Left lung (tissue), 10 donors: ENCODE results near the gene SRRM3. TPM values are rescaled to one million over a fixed set of nuclear protein-coding genes. Genes with fewer than 3 reads are reported as not detected.

Experiments used
- ATAC-seq: fragments of 200-7000 bp; cut with Tn5 transposase; one replicate; pipeline ENCODE4 v1.9.1; 2020; ENCODE audit warnings: moderate library complexity
- DNase-seq, 4 donors: peaks; one replicate each; pipeline ENCODE4 v3.0.0-alpha.2; 2013 to 2020
- H3K27ac ChIP-seq, 2 donors: fragments of 200-600 bp; sonication (generic) in 1 of 2; one replicate each; pipeline versions ENCODE4 v1.5.0 to v1.8.0; 2020 to 2021
- H3K27me3 ChIP-seq, 2 donors: fragments of 200-600 bp; sonication (generic) in 1 of 2; one replicate each; pipeline versions ENCODE4 v1.5.0 to v1.8.0; 2020 to 2021
- H3K36me3 ChIP-seq, 2 donors: fragments of 200-600 bp; sonication (generic) in 1 of 2; one replicate each; pipeline versions ENCODE4 v1.5.0 to v1.8.0; 2020 to 2021
- H3K4me1 ChIP-seq, 2 donors: fragments of 200-600 bp; one replicate each; pipeline ENCODE4 v1.8.0; 2021
- H3K4me3 ChIP-seq, 2 donors: fragments of 200-600 bp; sonication (generic) in 1 of 2; one replicate each; pipeline versions ENCODE4 v1.5.0 to v1.8.0; 2020 to 2021; ENCODE audit warnings: mild to moderate bottlenecking in 1 of 2
- H3K9me3 ChIP-seq, 2 donors: fragments of 200-600 bp; sonication (generic) in 1 of 2; one replicate each; pipeline versions ENCODE4 v1.5.0 to v1.8.0; 2020 to 2021
- intact Hi-C, 2 donors: fragments of 100-400 bp; cut with DNase I; formaldehyde crosslinking; loops; one replicate each; pipeline versions ENCODE4 v1.11.2 to v1.14.2; 2022
- polyA plus RNA-seq, 6 donors: library from polyadenylated mRNA; unstranded; fragments of 120-200 nt; gene quantifications; one replicate each; pipeline ENCODE4 v1.2.1, GENCODE V29; 2013; ENCODE audit not compliant: insufficient read length in 6 of 6
- total RNA-seq, 2 donors: library from RNA; stranded (reverse); fragmentation: NEBNext Ultra II Directional; extraction: Animal tissue kit (Norgen Biotek cat#: 25700); gene quantifications; one replicate each; pipeline ENCODE4 v1.2.1, GENCODE V29; 2021
- TF ChIP-seq, protein P1 (sequence below), 2 donors: fragments of 200-600 bp; sonication (generic) in 1 of 2; IDR thresholded peaks; one replicate each; pipeline versions ENCODE4 v1.5.0 to v1.8.0; 2021; ENCODE audit warnings: antibody characterized with exemption in 2 of 2
- donor health status: DM: no; HTN: yes; CAD: no.
- donor health status: DM: no; HTN: no; CAD: no.

The SRRM3 gene
- total and polyA plus RNA-seq, 8 donors, result 0.27 to 2.0 (median 0.67) TPM

DNA sequence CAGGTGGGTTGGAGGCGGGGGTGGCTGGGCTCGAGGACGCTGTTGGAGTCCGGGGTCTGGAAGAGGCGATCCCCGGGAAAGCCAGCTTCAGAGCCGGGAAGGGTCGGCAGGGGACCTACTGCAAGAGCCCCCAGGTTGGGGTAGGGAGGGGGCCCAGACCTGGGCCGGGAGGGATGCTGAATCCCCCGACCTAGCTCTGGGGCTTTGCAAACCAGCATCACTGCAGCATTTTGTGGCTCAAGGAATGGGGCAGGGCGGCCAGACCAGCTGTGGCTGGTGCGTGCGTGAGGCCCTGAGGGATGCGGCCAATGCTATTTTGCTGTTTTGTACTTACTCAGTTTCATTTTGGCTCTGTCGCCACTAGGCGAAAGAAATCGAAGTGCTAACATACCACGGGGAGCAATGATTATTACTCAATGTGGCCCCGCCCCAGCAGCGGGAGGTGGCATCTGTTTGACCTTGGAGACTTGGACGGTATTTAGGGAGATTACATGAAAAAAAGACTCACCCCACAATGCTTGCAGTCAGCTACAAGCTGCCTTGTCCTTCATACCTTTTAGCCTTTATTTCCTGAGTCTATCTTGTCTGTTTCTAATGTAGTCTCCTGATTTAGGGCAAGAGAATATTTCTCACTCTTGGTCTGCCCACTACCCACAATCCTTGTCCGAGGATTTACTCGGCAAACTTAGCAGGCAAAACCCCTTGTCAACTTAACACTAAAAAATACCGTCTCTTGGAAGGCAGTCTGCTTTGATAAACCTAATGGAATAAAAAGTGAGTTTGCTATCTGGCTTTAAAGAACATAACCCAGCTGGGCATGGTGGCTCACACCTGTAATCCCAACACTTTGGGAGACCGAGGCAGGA lies 117.0 kb downstream of the SRRM3 start:
- intact Hi-C loops, result loop anchor here in 1 of 2 donors (10.0 kb wide), 1 partner anchor 144 kb away; no protein-coding TSS in a partner anchor
- ATAC-seq, result peak; percentile 49
- Histone ChIP-seq H3K9me3 (no peaks in the 10 kb centered on the region), H3K36me3 (peaks cover 0 to 15% of the 10 kb centered on the region in 2 donors), H3K27me3 (no peaks in the 10 kb centered on the region), H3K27ac (peak overlapping the region; percentile 86 to 91), H3K4me3 (peak overlapping the region; percentile 54), H3K4me1 (peaks cover 0 to 18% of the 10 kb centered on the region in 2 donors)
- DNase-seq, result peak in 3 of 4 donors; percentile 63 to 76 (median 66)
- TF ChIP-seq, protein P1, sequence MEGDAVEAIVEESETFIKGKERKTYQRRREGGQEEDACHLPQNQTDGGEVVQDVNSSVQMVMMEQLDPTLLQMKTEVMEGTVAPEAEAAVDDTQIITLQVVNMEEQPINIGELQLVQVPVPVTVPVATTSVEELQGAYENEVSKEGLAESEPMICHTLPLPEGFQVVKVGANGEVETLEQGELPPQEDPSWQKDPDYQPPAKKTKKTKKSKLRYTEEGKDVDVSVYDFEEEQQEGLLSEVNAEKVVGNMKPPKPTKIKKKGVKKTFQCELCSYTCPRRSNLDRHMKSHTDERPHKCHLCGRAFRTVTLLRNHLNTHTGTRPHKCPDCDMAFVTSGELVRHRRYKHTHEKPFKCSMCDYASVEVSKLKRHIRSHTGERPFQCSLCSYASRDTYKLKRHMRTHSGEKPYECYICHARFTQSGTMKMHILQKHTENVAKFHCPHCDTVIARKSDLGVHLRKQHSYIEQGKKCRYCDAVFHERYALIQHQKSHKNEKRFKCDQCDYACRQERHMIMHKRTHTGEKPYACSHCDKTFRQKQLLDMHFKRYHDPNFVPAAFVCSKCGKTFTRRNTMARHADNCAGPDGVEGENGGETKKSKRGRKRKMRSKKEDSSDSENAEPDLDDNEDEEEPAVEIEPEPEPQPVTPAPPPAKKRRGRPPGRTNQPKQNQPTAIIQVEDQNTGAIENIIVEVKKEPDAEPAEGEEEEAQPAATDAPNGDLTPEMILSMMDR (IDR thresholded peaks at IDR 0.05), result peak; percentile 27 to 34

DNA sequence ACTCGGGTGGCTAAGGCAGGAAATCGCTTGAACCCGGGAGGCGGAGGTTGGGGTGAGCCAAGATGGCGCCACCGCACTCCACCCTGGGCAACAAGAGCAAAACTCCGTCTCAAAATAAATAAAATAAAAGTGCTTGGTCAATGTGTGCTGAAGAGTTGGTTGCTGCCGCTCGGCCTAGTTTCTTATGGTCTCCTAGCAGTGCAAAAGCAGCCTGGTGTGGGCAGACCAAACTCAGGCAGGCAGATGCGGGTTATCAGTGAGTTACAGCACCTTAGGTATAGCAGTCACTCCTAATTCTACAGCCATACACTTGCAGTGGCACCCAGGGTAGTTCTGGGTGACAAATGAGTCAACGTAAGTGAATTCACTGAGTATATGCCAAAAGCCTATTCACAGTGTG lies 123.4 kb downstream of the SRRM3 start:
- Histone ChIP-seq H3K27me3 (no peaks in the 10 kb centered on the region), H3K4me1 (peaks cover 0 to 12% of the 10 kb centered on the region in 2 donors), H3K27ac (no peak overlapping the region), H3K4me3 (no peak overlapping the region), H3K36me3 (peaks cover 7 to 78% of the 10 kb centered on the region in 2 donors), H3K9me3 (no peaks in the 10 kb centered on the region)
- no peak for ATAC-seq
- peak in 1 of 4 donors; percentile 7 for DNase-seq
- intact Hi-C loops, result no loop called here
- TF ChIP-seq, protein P1 (IDR thresholded peaks at IDR 0.05), result no peak

DNA sequence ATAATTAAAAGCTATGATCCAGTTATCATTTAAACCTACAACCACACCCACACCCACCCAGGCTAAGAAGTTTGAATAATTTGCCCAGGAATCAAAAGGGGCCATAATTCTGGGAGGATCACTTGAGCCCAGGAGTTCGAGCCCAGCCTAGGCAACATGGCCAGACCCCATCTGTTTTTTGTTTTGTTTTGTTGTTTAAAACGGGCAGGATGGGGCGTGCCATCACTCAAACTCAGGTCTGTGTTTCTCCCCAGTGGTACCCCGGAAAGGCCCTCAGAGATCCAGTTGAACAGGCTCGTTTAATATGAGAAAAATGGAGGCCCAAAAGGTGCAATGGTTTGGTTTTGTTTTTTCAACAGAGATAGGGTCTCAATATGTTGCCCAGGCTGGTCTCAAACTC lies 124.1 kb downstream of the SRRM3 start:
- Histone ChIP-seq H3K36me3 (peaks cover 7 to 81% of the 10 kb centered on the region in 2 donors), H3K9me3 (no peaks in the 10 kb centered on the region), H3K4me3 (no peak overlapping the region), H3K27me3 (no peaks in the 10 kb centered on the region), H3K4me1 (peaks cover 0 to 18% of the 10 kb centered on the region in 2 donors), H3K27ac (no peak overlapping the region)
- TF ChIP-seq, protein P1 (IDR thresholded peaks at IDR 0.05), result no peak
- DNase-seq (peak in 1 of 4 donors; percentile 1), ATAC-seq (no peak)
- intact Hi-C loops, result no loop called here

DNA sequence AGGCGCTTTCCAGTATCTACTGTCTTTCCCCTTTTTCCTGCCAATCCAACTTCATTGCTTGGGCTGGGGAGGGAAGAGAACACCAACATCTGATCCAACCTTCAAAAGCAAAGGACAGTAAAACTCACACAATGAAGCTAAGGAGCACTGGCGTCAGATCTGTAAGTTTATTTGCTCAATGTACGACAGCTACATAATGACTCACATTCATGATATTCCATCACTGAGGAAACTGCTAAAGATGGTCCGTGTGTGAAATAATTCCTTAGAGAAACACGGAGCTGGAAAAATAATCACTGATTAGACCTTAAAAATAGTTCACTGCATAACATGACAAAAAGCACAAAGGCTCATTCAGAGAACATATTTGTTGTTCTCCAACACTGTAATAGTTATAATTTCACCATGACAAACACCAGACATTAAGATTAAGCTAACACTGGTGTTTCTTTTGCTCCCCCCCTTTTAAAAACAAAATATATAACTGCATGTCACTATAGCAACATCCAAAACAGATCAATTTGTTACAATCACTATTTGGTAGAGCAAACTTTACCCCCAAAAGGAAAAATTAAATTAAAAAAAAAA lies 125.0 kb downstream of the SRRM3 start:
- DNase-seq (no peak), ATAC-seq (no peak)
- Histone ChIP-seq H3K36me3 (peaks cover 7 to 81% of the 10 kb centered on the region in 2 donors), H3K27me3 (no peaks in the 10 kb centered on the region), H3K9me3 (no peaks in the 10 kb centered on the region), H3K4me3 (no peak overlapping the region), H3K27ac (no peak overlapping the region), H3K4me1 (peaks cover 5 to 27% of the 10 kb centered on the region in 2 donors)
- TF ChIP-seq, protein P1 (IDR thresholded peaks at IDR 0.05), result no peak
- intact Hi-C loops, result no loop called here

DNA sequence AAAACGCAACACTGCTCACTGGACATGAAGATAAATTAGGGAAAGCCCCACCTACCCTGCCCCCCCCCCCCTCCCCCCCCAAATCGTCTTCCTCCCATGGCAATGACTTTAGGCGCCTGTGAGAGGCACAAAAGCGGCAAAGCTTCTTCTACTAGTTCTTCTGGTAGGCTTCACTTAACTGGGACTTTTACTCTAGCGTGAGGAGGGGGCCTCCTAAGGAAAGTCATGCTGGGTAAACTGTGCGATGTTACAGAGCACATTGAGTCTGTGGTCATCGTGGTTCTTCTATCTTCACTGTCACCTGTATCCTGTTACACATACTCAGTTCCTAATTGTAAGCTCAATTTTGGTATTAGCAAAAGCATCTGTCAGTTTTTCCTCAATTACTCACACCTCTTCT lies 125.9 kb downstream of the SRRM3 start:
- Histone ChIP-seq H3K27me3 (no peaks in the 10 kb centered on the region), H3K36me3 (peaks cover 7 to 76% of the 10 kb centered on the region in 2 donors), H3K4me1 (peaks cover 6 to 35% of the 10 kb centered on the region in 2 donors), H3K9me3 (no peaks in the 10 kb centered on the region), H3K27ac (no peak overlapping the region), H3K4me3 (no peak overlapping the region)
- intact Hi-C loops, result no loop called here
- ATAC-seq, result no peak
- DNase-seq, result no peak
- TF ChIP-seq, protein P1 (IDR thresholded peaks at IDR 0.05), result no peak
